ENCODE results near the gene SERF2.
"Not testable (repeated sequence)": the region's sequence is repeated elsewhere in the genome, so short reads cannot be mapped to it uniquely, and the experiment has no call there.

SERF2 gene

DNA sequence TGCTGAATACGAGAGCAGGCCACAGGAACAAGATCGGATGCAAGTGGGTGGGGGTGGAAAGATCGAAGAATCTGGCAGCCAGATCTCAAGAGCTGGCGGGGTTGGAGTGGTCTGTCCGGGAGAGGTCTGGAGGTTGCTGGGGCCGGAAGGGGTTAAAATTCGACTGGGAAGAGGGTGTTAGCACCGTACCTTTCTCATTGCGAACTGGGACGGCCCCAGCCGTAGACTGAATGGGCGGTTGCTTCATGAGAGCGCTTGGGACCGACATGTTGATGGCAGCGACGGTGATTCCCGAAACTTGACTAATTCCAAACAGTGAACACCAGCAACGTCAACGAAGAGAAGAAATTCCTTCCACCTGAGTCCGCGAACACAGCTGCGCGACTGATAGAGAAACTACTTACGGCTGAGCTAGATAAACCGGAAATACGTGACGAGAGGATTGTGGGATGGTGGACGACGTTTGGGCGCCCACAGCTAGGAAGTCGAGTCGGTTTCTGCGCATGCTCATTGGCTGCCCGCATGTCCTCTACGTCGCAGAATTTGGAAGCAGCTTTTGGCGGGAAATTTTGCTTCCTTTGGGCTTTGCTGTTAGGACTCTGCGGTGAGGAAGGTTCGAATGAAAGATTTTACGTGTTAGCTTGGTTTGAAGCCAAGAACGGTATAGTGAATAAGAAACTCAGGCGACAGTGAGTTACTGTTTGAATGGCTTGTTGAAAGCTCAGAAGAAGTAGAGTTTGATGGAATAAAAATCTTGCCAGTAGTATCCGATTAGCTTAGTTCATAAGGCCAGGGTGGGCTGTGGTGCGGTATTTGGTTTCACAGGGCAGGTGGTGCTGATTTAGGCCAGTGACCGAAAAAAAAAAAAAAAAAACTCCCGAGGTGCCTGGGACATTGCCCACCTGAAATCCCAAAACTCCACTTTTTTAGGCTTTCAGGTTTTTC, 32.5 kb downstream of the SERF2 start, which contains the start of gene MFAP1:
Gene MFAP1, minus strand, starts transcription at position 389 of the 945 bp plus-strand sequence. Its CDS starts 121 bp downstream, at position 268.
- peak; percentile 77 for DNase-seq (ENCODE audit: insufficient read length)
- TF ChIP-seq TAF1 (IDR thresholded peaks at IDR 0.05; ENCODE audit: borderline replicate concordance, low read depth, low read length) = peak; percentile 93
- TF ChIP-seq POLR2AphosphoS5 (IDR thresholded peaks at IDR 0.05; ENCODE audit: low read depth, low read length) = peak; percentile 98
- TF ChIP-seq POLR2A (IDR thresholded peaks at IDR 0.05; ENCODE audit: low read depth, low read length) = peak; percentile 98
- peak; percentile 97 for FAIRE-seq

DNA sequence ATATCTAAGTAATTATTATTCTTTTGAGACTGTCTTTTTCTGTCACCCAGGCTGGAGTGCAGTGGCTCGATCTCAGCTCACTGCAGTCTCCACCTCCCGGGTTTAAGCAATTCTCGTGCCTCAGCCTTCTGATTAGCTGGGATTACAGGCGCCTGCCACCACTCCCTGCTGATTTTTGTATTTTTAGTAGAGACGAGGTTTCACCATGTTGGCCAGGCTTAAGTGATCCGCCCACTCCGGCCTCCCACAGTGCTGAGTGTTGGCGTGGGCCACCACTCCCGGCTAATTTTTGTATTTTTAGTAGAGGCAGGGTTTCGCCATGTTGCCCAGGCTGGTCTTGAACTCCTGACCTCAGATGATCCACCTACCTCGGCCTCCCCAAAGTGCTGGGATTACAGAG, 33.2 kb downstream of the SERF2 start:
- not testable (repeated sequence) for DNase-seq (ENCODE audit: insufficient read length); FAIRE-seq

DNA sequence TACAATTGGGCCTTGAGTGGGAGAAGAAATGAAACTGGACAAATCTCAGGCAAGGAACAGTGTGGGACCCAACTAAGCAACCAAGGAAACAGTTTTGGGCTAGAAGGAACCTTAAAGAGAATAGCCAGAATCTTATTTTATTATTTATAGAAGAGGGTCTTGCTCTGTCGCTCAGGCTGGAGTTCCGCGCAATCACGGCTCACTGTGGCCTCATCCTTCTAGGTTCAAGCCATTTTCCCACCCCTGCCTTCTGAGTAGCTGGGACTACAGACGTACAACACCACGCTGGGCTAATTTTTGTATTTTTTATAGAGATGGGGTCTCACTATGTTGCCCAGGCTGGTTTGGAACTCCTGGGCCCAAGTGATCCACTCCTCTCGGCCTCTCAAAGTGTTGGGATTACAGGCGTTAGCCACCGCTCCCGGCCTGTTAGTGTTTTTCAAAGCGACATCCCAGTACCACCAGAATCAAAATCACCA, 33.9 kb downstream of the SERF2 start:
- TF ChIP-seq TAF1 (IDR thresholded peaks at IDR 0.05; ENCODE audit: borderline replicate concordance, low read depth, low read length) (no peak), POLR2A (IDR thresholded peaks at IDR 0.05; ENCODE audit: low read depth, low read length) (no peak), POLR2AphosphoS5 (IDR thresholded peaks at IDR 0.05; ENCODE audit: low read depth, low read length) (no peak)
- DNase-seq (ENCODE audit: insufficient read length) (no peak), FAIRE-seq (no peak)

DNA sequence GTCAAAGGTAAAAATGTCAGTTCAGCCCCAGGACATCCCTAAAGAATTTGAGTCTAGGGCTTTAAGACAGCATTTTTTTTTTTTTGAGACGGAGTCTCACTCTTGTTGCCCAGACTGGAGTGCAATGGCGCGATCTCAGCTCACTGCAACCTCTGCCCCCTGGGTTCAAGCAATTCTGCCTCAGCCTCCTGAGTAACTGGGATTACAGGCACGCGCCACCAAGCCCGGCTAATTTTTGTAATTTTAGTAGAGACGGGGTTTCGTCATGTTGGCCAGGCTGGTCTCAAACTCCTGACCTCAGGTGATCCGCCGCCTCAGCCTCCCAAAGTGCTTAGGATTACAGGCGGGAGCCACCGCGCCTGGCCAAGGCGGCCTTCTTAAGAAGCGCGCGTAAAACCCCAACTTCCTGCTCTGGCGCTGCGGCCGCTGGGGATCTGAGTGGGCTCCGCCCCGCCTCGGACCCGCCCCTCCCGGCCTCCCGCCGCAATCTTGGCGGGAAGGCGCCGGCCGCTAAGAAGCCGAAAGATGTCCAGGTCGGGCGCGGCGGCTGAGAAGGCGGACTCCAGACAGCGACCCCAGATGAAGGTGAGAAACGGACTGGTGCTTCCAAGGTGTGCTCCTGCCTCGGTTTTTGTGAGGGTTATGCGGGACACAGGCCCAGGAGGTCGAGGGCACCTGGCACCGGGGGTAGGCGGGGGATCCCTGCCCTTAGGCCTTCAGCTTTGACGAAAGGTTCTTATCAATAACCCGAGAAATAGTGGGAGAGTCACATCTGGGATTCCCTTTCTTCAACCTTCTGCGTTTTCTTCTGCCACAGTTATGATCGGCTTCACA, 34.6 kb downstream of the SERF2 start, which contains the start of gene WDR76:
Gene WDR76, plus strand, starts transcription at position 495 of the 834 bp plus-strand sequence. Its CDS starts 31 bp downstream, at position 526.
- peak; percentile 68 for DNase-seq (ENCODE audit: insufficient read length)
- peak; percentile 83 for FAIRE-seq
- TF ChIP-seq TAF1 (IDR thresholded peaks at IDR 0.05; ENCODE audit: borderline replicate concordance, low read depth, low read length) (0 out of 2 replicates have a peak, but pooled peaks have one; percentile 33), POLR2AphosphoS5 (IDR thresholded peaks at IDR 0.05; ENCODE audit: low read depth, low read length) (no peak), POLR2A (IDR thresholded peaks at IDR 0.05; ENCODE audit: low read depth, low read length) (peak; percentile 51; the same call in 1 of the 2 replicates)

DNA sequence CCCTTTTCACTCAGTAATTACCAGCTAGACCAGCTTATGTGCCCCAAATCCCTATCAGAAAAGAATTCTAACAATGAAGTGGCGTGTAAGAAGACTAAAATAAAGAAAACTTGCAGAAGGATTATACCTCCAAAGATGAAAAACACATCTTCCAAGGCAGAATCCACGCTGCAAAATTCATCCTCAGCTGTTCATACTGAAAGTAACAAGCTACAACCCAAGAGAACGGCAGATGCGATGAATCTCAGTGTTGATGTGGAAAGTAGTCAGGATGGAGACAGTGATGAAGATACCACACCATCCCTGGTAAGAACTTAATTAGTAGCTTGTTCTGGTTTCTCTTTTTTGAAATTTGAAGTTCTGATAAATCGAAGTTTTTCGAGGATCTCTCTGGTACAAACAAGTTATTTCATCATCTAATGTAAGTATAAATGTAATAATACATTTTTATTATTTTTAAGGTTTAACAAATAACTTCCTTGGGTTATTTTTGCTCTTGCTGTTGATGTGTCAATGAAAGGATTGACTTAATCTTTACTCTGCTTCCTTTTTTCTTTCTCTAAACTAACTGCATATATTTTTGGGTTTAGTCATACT, 36.0 kb downstream of the SERF2 start:
- TF ChIP-seq TAF1 (IDR thresholded peaks at IDR 0.05; ENCODE audit: borderline replicate concordance, low read depth, low read length) = no peak
- TF ChIP-seq POLR2AphosphoS5 (IDR thresholded peaks at IDR 0.05; ENCODE audit: low read depth, low read length) = no peak
- no peak for TF ChIP-seq POLR2A (IDR thresholded peaks at IDR 0.05; ENCODE audit: low read depth, low read length)
- no peak for DNase-seq (ENCODE audit: insufficient read length)
- FAIRE-seq = no peak

DNA sequence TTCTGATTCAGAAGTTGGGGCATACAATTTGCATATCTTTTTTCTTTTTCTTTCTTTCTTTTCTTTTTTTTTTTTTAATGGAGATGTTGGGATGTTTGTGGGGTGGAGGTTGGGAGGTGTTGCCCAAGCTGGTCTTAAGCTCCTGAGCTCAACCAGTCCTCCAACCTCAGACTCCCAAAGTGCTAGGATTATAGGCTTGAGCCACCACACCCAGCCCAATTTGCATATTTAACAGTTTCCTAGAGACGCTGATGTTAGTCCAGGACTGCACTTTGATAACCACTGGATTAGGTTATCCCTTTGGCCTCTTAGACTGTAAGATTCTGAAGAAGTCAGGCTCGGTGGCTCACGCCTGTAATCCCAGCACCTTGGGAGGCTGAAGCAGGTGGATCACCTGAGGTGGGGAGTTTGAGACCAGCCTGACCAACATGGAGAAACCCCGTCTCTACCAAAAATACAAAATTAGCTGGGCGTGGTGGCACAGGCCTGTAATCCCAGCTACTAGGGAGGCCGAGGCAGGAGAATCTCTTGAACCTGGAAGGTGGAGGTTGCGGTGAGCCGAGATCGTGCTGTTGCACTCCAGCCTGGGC, 37.9 kb downstream of the SERF2 start:
- not testable (repeated sequence) for FAIRE-seq; DNase-seq (ENCODE audit: insufficient read length)

DNA sequence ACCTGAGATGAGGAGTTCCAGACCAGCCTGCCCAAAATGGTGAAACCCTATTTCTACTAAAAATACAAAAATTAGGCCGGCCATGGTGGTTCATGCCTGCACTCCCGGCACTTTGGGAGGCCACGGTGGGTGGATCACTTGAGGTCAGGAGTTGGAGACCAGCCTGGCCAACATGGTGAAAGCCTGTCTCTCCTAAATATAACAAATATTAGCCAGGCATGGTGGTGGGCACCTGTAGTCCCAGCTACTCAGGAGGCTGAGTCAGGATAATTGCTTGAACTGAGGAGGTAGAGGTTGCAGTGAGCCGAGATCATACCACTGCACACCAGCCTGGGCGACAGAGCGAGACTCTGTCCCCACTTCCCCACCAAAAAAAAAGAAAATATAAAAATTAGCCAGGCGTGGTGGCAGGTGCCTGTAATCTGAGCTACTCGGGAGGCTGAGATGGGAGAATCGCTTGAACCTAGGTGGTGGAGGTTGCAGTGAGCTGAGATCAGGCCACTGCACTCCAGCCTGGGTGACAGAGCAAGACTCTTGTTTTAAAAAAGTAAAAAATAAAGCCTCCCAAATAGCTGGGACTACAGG, 38.7 kb downstream of the SERF2 start:
- not testable (repeated sequence) for FAIRE-seq; DNase-seq (ENCODE audit: insufficient read length)

DNA sequence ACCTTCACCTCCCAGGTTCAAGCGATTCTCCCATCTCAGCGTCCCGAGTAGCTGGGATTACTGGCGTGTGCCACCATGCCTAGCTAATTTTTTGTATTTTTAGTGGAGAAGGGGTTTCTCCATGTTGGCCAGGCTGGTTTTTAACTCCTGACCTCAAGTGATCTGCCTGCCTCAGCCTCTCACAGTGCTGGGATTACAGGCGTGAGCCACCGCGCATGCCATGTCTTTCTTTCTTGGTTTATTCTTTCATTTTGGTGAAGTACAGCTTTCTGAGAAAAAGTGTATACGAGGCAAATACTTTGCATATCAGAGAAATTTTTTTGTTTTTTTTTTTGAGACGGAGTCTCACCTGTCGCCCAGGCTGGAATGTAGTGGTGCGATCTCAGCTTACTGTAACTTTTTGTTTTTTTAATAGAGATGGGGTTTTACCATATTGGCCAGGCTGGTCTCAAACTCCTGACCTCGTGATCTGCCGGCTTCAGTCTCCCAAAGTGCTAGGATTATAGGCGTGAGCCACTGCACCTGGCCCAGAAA, 39.5 kb downstream of the SERF2 start:
- not testable (repeated sequence) for DNase-seq (ENCODE audit: insufficient read length); FAIRE-seq

DNA sequence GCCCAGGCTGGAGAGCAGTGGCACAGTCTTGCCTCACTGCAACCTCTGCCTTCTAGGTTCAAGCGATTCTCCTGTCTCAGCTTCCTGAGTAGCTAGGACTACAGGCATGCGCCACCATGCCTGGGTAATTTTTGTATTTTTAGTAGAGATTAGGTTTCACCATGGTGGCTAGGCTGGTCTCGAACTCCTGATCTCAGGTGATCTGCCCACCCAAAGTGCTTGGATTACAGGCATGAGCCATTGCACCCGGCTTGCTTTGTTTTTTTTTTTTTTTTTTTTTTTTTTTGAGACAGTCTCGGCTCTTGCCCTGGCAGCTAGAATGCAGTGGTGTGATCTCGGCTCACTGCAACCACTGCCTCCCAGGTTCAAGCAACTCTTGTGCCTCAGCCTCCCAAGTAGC, 40.4 kb downstream of the SERF2 start:
- DNase-seq (ENCODE audit: insufficient read length); FAIRE-seq: not testable (repeated sequence)

DNA sequence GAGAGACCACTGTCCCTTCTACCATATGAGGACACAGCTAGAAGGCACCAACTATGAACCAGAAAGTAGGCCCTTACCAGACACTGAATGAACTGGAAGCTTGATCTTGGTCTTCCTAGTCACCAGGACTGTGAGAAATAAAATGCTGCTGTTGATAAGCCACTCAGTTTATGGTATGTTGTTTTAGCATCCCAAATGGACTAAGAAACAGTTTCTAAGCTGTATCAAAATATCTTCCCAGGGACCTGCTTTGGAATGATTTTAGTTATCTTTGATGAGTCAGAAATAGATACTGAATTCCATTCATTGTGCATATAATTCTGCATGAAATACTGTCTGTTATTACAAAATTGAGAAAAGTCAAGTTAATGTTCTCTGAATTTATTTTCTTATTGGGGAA, 53.3 kb downstream of the SERF2 start:
- FAIRE-seq = no peak
- no peak for DNase-seq (ENCODE audit: insufficient read length)
- TF ChIP-seq TAF1 (IDR thresholded peaks at IDR 0.05; ENCODE audit: borderline replicate concordance, low read depth, low read length) (no peak), POLR2AphosphoS5 (IDR thresholded peaks at IDR 0.05; ENCODE audit: low read depth, low read length) (no peak), POLR2A (IDR thresholded peaks at IDR 0.05; ENCODE audit: low read depth, low read length) (no peak)

All from GM12892 (cell line).